ENCODE data around the gene SH2D3C. TPM values are rescaled to one million over a fixed set of nuclear protein-coding genes. Genes with fewer than 3 reads are reported as not detected.
A peak's percentile ranks its signal among the peaks of the same experiment; 100 is the strongest.

SH2D3C gene
- total and polyA plus RNA-seq, 4 donors, result 34.5 to 51.5 (median 42.0) TPM

- no peak for ATAC-seq (ENCODE audit: insufficient read depth, low FRiP score)
- no peak for DNase-seq
- peaks cover 0 to 40% (median 0%) of the 10 kb centered on the region in 4 donors for H3K36me3 ChIP-seq (ENCODE audit: control insufficient read depth in 4 of 4, insufficient read depth in 4 of 4, low read length in 4 of 4)
Measured at GRCh38 chr9:127744398-127745110, 33.9 kb downstream of the SH2D3C start.

DNA sequence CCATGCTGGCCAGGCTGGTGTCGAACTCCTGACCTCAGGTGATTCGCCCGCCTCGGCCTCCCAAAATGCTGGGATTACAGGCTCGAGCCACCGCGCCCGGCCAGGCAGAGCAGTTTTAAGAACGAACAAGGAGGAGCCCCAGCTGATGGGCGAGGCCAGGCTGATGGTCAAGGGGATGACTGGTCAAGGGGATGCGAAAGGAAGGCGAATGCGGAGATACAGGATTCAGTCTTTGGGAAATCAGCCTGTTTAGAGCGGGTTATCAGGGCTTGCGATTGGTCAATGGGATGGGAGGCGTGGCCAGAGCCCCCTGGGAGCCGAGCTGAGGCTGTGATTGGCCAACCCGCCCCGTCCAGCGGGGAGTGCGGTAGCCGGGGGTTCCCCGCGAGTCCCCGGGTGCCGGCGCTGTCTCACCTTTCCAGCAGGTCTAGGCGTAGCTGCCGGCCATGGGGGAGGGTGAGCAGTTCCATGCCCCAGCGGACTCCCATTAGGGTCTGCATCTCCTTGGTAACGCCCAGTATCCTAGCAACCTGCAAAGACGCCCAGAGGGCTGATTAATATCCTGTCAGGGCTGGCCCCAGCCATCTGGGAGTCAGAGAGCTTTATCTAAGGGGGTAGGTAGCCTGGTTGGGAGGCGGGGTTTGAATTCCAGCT is 35.9 kb downstream of the SH2D3C start:
- no peak overlapping the region for H3K27ac ChIP-seq (ENCODE audit: low read depth in 1 of 2, low read length in 1 of 2)
- ATAC-seq (ENCODE audit: insufficient read depth, low FRiP score) (no peak), DNase-seq (peak; percentile 37 to 66 (median 42))
- no peaks in the 10 kb centered on the region for H3K9me3 ChIP-seq (ENCODE audit: control insufficient read depth in 4 of 4, insufficient read depth in 3 of 4, low read length in 3 of 4)
- no peak for TF ChIP-seq CTCF (IDR thresholded peaks at IDR 0.05; ENCODE audit: control extremely low read depth, extremely low read depth)
- no peak overlapping the region for H3K4me3 ChIP-seq
- H3K9ac ChIP-seq (ENCODE audit: insufficient read depth in 1 of 2, low read length in 2 of 2), result no peak overlapping the region
- H3K36me3 ChIP-seq (ENCODE audit: control insufficient read depth in 4 of 4, insufficient read depth in 4 of 4, low read length in 4 of 4), result peaks cover 0 to 34% (median 0%) of the 10 kb centered on the region in 4 donors
- peaks cover 0 to 5% (median 0%) of the 10 kb centered on the region in 5 donors for H3K4me1 ChIP-seq (ENCODE audit: control insufficient read depth in 5 of 5, insufficient read depth in 5 of 5, low read length in 5 of 5)
- peaks cover 0 to 3% (median 0%) of the 10 kb centered on the region in 3 donors for H3K27me3 ChIP-seq (ENCODE audit: control insufficient read depth in 3 of 3, insufficient read depth in 3 of 3, low read length in 2 of 3)
- 67 to 80% methylated on average over 33 of the region's 33 CpGs for WGBS, 2 donors

More at GRCh38 chr9:127744398-127745110, 33.9 kb downstream of the SH2D3C start:
- peaks cover 0 to 5% (median 0%) of the 10 kb centered on the region in 5 donors for H3K4me1 ChIP-seq (ENCODE audit: control insufficient read depth in 5 of 5, insufficient read depth in 5 of 5, low read length in 5 of 5)
- WGBS, 2 donors, result 91 to 94% methylated on average over 12 to 19 of the region's 19 CpGs
- peaks cover 0 to under 1% (median 0%) of the 10 kb centered on the region in 4 donors for H3K9me3 ChIP-seq (ENCODE audit: control insufficient read depth in 4 of 4, insufficient read depth in 3 of 4, low read length in 3 of 4)
- TF ChIP-seq CTCF (IDR thresholded peaks at IDR 0.05; ENCODE audit: control extremely low read depth, extremely low read depth), result no peak
- H3K27ac ChIP-seq (ENCODE audit: low read depth in 1 of 2, low read length in 1 of 2), result no peak overlapping the region
- H3K9ac ChIP-seq (ENCODE audit: insufficient read depth in 1 of 2, low read length in 2 of 2), result no peak overlapping the region
- peaks cover 0 to 3% (median 0%) of the 10 kb centered on the region in 3 donors for H3K27me3 ChIP-seq (ENCODE audit: control insufficient read depth in 3 of 3, insufficient read depth in 3 of 3, low read length in 2 of 3)
- no peak overlapping the region for H3K4me3 ChIP-seq

DNA sequence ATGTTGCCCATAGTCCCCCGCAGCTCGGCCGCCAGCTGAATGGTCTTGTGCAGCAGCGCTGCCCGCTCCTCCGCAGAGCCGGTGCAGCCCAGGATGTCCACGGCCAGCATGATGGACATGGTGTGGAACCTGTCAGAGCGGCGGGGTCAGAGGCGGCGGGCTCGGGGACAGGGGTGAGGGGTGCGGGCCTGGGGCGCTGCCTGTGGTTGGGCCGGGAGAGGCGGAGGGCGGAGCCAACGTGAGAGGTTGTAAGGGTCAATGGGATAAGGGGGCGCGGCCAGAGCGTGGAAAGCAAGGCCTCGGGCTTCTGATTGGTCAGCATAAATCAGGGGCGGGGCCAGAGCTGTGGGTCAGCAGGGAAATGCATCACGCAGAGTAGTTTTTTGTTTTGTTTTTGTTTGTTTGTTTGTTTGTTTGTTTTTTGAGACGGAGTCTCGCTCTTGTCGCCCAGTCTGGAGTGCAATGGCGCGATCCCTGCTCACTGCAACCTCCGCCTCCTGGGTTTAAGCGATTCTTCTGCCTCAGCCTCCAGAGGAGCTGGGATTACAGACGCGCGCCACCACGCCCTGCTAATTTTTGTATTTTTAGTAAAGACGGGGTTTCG is 36.5 kb downstream of the SH2D3C start:
- 64 to 74% methylated on average over 38 of the region's 38 CpGs for WGBS, 2 donors
- no peak for TF ChIP-seq CTCF (IDR thresholded peaks at IDR 0.05; ENCODE audit: control extremely low read depth, extremely low read depth)
- H3K9me3 ChIP-seq (ENCODE audit: control insufficient read depth in 4 of 4, insufficient read depth in 3 of 4, low read length in 3 of 4), result no peaks in the 10 kb centered on the region
- peaks cover 0 to 31% (median 0%) of the 10 kb centered on the region in 4 donors for H3K36me3 ChIP-seq (ENCODE audit: control insufficient read depth in 4 of 4, insufficient read depth in 4 of 4, low read length in 4 of 4)
- peaks cover 0 to 3% (median 0%) of the 10 kb centered on the region in 3 donors for H3K27me3 ChIP-seq (ENCODE audit: control insufficient read depth in 3 of 3, insufficient read depth in 3 of 3, low read length in 2 of 3)
- H3K4me3 ChIP-seq, result no peak overlapping the region
- ATAC-seq (ENCODE audit: insufficient read depth, low FRiP score), result peak; percentile 52
- DNase-seq, result peak; percentile 42 to 70 (median 55)
- no peak overlapping the region for H3K27ac ChIP-seq (ENCODE audit: low read depth in 1 of 2, low read length in 1 of 2)
- H3K4me1 ChIP-seq (ENCODE audit: control insufficient read depth in 5 of 5, insufficient read depth in 5 of 5, low read length in 5 of 5), result peaks cover 0 to 5% (median 0%) of the 10 kb centered on the region in 5 donors
- H3K9ac ChIP-seq (ENCODE audit: insufficient read depth in 1 of 2, low read length in 2 of 2), result no peak overlapping the region
